Gastroesophageal sphincter (tissue), 3 donors: ENCODE measurements around the gene RBM33.

Experiments used
- CTCF ChIP-seq, 4 experiments: fragments of 200-600 bp in 2 of 4; fragments of 450-650 bp in 2 of 4; sonication (generic) in 1 of 4; IDR thresholded peaks; one replicate each; pipeline ENCODE4 v1.5.1; 2017 to 2019; ENCODE audit warnings: antibody characterized with exemption in 4 of 4, mild to moderate bottlenecking in 2 of 4, moderate library complexity in 2 of 4
- EP300 ChIP-seq: sonication (generic); formaldehyde crosslinking; IDR thresholded peaks from one replicate; pipeline ENCODE4 v1.6.1; 2017; ENCODE audit warnings: antibody characterized with exemption, mild to moderate bottlenecking
- POLR2A ChIP-seq, 2 donors: fragments of 450-650 bp; IDR thresholded peaks; one replicate each; pipeline ENCODE4 v1.6.1; 2017; ENCODE audit warnings: antibody characterized with exemption in 2 of 2, mild to moderate bottlenecking in 2 of 2, moderate library complexity in 1 of 2
- POLR2AphosphoS5 ChIP-seq: sonication (generic); formaldehyde crosslinking; IDR thresholded peaks from one replicate; pipeline ENCODE4 v1.6.1; 2017; ENCODE audit warnings: antibody characterized with exemption

- TF ChIP-seq POLR2AphosphoS5 (no peak), CTCF (IDR thresholded peaks at IDR 0.05) (no peak), POLR2A (IDR thresholded peaks at IDR 0.05) (no peak), EP300 (no peak)
These were observed 26.1 kb downstream of the RBM33 start for GRCh38 chr7:155670521-155670920.
